Dedifferentiated amniotic fluid mesenchymal stem cell (primary cell): ENCODE data around the gene CRELD2.

Experiments used
- DNase-seq: peaks from one replicate; pipeline ENCODE4 v3.0.0-alpha.2; 2016; ENCODE audit errors: extremely low spot score

Gene CRELD2

DNA sequence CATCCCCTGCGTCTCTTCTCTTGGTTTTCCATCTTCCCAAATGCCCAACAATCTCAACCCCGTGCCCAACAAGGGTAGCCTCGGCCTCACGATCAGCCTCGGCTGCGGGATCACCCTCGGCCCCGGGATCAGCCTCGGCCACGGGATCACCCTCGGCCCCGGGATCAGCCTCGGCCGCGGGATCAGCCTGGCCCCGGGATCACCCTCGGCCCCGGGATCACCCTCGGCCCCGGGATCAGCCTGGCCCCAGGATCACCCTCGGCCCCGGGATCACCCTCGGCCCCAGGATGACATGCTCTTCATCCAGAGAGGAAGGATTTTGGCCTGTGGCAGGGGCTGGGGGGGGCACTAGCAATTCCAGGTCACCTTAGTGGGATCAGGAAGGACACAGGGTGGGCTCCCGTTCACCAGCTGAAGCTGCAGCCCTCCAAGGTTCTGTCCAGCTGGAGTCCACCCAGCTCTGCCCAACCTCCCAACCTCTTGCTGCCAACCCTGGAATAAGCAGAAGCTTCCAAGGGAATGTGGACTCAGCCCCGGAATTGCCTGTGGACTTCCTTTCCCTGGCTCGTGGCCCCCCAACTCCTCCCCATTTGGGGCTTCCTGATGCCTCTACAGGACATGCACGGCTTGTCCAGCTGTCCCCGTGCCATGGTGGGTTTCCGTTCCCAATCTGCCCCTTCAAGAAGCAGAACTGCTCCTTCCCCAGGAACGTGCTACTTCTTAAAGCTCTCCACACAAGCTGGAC, 6.4 kb upstream of the CRELD2 start:
- no peak for DNase-seq

DNA sequence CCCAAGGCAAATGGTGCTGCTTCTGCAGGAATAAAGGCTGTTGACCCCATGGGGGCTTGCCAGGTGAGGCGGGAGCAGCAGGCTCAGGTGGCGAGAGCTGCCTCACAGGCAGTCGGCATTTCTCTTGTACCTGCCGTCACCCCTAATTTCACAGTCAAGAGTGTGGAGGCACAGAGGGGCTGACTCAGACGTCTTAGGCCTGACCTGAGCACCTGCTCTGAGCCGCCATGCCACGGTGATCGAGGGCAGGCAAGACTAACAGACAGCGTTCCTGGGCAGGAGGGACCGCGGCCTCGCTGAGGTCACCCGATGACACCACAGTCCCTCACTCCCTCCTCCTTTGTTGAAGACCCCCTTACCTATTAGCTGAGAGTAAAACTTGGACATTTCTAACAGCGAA, 5.4 kb upstream of the CRELD2 start:
- no peak for DNase-seq

GRCh38 chr22:49913446-49913845, 5.0 kb upstream of the CRELD2 start:
- DNase-seq = no peak

GRCh38 chr22:49914256-49914655, 4.2 kb upstream of the CRELD2 start:
- no peak for DNase-seq

DNA sequence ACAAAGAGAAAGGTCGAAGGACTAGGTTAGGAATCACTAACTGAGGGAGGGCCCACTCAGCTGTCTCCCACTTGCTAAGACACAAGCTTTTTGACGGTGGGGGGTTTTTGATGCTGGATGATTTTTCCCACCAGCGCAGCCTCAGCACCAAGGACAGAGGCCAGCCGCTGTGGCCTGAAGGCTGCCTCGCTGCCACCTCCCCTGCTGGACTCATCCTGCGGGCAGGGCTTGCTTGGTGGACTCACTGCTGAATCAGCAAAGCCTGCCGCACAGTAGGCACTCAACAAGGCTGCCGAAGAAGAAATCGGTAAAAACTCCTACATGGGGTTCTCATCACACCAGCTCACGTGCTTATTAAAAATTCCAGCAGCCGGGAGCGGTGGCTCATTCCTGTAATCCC, 2.8 kb upstream of the CRELD2 start:
- no peak for DNase-seq

- DNase-seq = no peak
Observed at GRCh38 chr22:49916831-49917230, 1.6 kb upstream of the CRELD2 start.

DNA sequence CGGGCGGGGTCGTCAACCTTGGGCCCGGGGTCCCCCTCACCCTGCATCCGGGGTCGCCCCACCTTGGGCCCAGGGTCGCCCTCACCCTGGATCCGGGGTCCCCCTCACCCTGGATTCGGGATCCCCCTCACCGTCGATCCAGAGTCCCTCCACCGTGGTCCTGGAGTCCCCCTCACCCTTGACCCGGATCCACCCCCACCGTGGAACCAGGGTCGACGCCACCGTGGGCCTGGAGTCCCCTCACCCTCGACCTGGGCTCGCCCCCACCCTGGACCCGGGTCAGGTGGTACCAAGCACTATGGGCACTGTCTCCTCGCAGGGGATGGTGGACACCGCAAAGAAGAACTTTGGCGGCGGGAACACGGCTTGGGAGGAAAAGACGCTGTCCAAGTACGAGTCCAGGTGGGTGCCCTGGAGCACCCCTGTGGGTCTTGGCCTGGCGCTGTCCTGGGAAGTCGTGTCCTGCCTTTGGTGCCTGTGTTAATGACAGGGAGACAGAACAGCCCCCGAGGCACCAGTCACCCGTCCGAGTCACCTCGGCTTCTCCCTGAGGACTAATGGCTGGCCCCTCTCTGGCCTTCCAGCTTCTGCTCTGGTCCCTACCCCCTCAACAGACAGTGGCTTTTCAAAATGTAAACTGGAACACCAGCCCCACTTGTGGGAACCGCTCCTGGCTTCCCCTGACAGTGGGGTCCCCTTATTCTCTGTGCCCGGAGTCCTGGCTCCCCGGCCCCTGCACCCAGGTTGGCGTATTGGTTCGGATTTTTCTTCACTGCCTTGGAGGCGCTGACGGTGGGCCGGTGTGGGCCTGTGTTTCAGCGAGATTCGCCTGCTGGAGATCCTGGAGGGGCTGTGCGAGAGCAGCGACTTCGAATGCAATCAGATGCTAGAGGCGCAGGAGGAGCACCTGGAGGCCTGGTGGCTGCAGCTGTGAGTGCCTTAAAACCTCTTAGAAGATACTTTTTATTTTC, 762 bp downstream of the CRELD2 start:
- no peak for DNase-seq

GRCh38 chr22:49920859-49921258, 2.4 kb downstream of the CRELD2 start:
- no peak for DNase-seq

DNA sequence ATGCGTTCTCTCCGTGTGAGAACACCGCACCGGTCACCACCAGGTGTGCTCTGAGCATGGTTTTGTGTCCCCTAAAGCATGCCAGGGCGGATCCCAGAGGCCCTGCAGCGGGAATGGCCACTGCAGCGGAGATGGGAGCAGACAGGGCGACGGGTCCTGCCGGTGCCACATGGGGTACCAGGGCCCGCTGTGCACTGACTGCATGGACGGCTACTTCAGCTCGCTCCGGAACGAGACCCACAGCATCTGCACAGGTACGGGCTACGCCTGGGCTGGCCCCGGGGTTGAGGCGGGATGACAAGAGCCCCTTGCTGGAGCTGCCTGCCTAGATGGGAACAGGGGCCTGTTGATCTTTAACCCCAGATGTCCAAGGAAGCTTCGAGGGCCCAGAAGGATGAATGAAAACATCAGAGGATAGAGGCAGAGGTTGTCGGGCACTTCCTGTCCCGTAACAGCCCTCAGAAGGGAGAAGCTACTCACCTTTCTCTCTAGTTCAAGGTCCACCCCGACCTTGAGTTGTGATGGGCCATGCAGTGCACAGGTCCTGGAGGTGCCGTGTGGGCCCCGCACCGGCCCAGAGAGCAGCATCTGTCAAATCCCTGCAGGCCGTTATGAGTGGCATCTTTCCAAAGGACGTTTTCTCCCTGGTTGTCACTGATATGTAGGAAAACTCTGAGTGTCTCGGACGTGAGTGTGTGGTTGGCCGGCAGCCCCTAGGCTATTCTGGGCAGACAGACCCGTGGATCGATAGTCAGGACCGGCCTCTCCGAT, 3.3 kb downstream of the CRELD2 start:
- no peak for DNase-seq

- DNase-seq = no peak
Observed at GRCh38 chr22:49922484-49922883, 4.0 kb downstream of the CRELD2 start.

DNA sequence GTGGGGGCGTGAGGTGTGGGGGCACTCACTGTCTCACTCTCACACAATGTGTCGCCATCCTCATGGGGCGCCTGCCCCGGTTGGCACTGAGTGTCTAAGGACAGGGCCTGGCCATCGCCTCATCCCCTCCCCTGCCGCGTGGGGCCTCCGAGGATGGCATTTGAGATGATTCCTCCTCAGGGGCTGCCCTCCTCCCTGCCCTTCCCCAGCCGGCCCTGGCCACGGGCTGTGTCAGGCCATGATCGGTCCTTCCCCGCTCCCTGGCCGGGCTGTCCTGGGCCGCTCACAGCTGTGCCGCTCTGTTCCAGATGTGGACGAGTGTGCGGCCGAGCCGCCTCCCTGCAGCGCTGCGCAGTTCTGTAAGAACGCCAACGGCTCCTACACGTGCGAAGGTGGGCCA, 4.5 kb downstream of the CRELD2 start:
- no peak for DNase-seq

DNA sequence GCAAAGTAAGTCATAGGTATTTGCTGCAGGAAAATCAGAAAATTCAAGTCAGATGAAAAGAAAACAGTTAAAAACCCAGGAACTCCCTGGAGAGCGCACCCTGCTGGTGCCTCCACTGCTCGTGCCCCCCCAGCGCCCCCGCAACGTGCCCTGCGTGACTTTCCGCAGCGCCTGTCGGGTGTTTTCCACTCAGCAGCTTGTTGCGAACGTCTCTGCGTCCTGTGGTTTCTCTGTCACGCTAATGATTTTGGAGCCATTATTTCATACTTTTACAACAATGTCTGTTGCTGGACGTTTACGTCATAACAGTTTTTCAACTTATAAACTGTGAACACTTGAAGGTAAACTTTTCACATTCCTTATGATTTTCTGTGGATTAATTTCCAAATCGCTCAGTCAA, 5.0 kb downstream of the CRELD2 start:
- no peak for DNase-seq

- no peak for DNase-seq
Observed at GRCh38 chr22:49924113-49924833, 5.8 kb downstream of the CRELD2 start.

DNA sequence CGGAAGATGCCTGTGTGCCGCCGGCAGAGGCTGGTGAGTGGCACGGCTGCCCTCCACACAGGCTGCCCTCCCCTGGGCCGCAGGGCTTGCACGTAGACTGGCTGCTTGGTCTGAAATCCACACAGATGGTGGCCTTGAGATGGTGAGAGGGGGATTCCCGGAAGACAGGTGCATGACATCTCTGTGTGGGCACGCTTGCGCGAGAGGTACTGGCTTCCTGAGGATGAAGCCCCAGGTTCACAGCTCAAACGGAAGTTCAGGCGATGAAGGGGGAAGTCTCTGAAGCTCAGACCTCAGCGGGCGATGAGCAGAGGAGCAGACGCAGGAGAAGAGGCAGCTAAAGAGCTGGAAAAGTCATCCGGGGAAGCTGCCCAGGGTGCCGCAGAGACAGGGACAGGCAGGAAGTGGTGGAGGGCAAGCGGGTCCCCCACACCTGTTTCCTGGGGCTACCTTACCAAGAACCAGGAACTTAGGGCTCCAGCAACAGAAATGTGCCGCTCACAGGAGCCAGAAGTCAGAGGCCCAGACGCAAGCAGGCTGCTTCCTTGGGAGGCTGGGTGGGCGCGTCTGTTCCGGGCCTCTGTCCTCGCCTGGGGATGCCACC, 7.2 kb downstream of the CRELD2 start:
- DNase-seq = no peak

DNA sequence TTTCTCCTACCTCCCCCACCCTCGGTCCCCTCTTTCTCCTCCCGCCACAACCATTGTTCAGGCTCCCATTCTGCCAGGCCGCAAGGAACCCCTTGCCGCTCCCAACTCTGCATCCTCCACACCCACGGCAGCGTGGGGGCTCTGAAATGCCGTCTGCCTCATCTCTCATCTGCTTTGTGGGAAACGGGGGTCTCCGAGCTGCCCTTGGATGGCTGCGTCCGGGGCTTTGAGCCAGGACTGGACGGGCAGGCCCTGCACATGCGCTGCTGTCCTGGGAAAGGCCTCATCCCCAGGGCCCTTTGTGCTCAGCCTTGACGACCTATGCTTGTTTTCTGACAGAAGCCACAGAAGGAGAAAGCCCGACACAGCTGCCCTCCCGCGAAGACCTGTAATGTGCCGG, 8.5 kb downstream of the CRELD2 start:
- no peak for DNase-seq

- no peak for DNase-seq
Observed at GRCh38 chr22:49927483-49928184, 9.2 kb downstream of the CRELD2 start.

GRCh38 chr22:49928185-49928495, 9.7 kb downstream of the CRELD2 start:
- DNase-seq = no peak

DNA sequence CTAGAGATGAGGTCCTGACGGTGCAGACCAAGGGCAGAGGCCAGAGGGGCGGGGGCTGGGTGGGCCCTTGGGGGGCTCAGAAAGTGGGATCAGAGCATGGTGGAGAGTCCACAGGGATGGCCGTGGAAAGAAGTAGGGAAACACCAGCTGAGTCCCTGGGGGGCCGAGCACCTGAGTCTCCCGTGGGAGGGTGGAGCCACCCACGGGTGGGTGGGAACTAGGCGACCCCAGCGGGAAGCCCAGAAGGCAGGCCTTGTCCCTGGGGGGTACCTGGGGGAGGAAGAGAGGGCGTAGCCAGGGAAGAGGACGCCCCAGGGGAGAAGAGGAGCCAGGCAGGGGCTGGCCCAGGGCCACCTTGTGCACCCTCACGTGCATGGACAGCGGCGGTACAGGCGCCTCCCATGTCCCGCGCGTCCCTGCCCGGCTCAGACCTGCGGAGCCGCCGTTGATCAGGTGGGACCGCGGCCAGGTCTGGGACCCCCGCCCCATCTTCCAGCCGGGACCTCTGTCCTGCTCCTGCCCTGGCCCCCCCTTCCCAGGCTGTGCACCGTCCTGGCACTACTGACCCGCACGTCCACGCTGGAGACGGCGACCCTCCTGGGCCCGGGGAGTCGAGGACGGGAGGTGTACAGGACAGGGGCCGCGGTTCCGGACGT, 10.2 kb downstream of the CRELD2 start:
- no peak for DNase-seq

DNA sequence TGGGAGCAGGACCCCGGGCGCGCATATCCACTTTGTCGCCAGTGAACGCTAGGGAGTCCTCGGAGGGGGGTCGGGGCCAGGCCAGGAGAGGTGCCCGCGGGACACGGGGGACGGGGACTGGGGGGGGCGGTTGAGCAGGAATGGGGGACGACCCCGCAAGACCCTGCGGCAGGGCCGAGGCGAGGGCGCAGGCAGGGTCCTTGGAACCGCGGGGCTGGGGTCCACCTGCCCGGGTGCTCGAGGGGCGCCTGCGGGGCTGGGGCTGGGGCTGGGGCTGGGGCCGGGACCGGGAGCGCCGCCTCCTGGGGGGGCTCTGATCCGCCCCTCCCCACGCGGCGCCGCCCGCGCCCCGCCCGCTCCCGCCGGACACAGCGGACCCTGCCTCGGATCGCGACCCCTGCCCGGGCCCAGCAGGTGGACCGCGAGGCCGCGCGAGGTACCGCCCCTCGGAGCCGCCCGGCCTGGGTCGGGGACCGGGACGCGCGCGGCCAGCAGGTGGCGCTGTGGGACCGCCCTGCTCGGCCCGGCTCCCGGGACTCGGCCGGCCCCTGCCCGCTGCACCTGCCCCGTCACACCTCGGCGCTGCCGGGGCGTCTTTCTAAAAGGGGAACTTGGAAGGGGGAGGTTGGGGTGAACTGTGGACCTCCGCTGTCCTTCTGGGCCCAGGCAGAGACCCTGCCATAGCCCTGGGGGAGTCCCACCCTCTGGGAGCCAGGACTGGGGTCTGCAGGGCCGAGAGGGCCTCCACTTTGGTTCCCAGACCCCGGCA, 11.0 kb downstream of the CRELD2 start:
- DNase-seq = no peak
